SK-MEL-5 (cell line): ENCODE data around the gene S100A3. TPM values are rescaled to one million over a fixed set of nuclear protein-coding genes. Genes with fewer than 3 reads are reported as not detected.
A peak's percentile ranks its signal among the peaks of the same experiment; 100 is the strongest.

Experiments used
- DNase-seq: peaks from one replicate; pipeline ENCODE4 v3.0.0-alpha.2; 2016; ENCODE audit warnings: low read depth, low spot score
- in situ Hi-C: cut with HindIII; loops from 2 replicates; pipeline ENCODE4 v1.10.0; 2016; ENCODE audit warnings: low sequenced_read_pairs, high pct_unique_total_duplicates, low pct_unique_long_range_greater_than_20kb
- total RNA-seq: library from RNA; depleted of rRNA; stranded (reverse); fragments of >200 nt; shearing (Covaris generic); gene quantifications from 2 replicates; pipeline ENCODE4 v1.2.3, GENCODE V29; 2014

S100A3 gene
- total RNA-seq, 1 experiment from 2014 or later, result 0.63 TPM

GRCh38 chr1:153556348-153556747 is 7.3 kb upstream of the S100A3 start:
- DNase-seq, result no peak
- in situ Hi-C loops, result no loop called here

- in situ Hi-C loops, result no loop called here
Observed at GRCh38 chr1:153553830-153554541, 4.9 kb upstream of the S100A3 start.

DNA sequence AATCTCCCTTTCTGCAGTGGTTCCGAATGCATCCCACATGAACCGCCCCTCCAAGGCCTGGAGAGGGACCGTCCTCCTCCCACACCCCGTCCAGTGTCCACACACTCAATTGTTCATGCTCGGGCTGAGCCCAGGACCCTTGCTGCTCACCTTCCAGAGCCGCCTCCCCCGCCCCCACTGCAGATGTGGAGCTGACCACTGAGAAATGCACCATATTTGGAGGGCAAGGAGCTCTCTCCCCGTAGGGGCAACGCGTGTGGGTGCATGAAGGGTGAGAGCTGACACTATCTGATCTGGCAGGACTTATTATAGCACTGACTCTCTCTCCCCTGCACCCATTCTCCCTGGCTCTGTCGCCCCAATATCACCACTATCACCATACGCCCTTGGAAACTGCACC is 4.0 kb upstream of the S100A3 start:
- DNase-seq, result no peak
- in situ Hi-C loops, result no loop called here

More at GRCh38 chr1:153553830-153554541, 4.9 kb upstream of the S100A3 start:
- no peak for DNase-seq

DNA sequence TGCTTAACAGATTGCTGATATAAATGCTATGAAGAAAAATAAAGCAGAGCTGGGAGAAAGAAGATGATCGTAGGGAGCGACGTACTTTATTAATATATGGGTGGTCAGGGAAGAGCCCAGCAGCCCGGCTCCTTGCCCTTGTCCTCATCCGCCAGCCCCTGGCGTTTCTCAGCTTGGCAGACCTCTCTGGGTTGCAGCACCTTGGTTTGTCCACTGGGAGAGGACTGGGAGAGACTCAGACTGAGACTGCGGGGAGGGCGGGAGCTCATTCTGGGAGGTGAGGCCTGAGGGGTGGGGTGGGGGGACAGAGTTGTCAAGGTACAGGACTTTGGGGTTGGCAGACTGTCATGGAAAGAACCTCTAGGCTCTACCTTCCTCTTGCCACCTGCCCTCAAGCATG is 3.3 kb upstream of the S100A3 start:
- in situ Hi-C loops, result no loop called here
- DNase-seq, result peak; percentile 28

- in situ Hi-C loops, result no loop called here
- no peak for DNase-seq
Observed at GRCh38 chr1:153550827-153551500, 1.9 kb upstream of the S100A3 start.

- no peak for DNase-seq
- in situ Hi-C loops, result no loop called here
Observed at GRCh38 chr1:153550398-153550758, 1.3 kb upstream of the S100A3 start.

GRCh38 chr1:153549741-153550397 is 811 bp upstream of the S100A3 start:
- in situ Hi-C loops, result no loop called here
- DNase-seq, result no peak

DNA sequence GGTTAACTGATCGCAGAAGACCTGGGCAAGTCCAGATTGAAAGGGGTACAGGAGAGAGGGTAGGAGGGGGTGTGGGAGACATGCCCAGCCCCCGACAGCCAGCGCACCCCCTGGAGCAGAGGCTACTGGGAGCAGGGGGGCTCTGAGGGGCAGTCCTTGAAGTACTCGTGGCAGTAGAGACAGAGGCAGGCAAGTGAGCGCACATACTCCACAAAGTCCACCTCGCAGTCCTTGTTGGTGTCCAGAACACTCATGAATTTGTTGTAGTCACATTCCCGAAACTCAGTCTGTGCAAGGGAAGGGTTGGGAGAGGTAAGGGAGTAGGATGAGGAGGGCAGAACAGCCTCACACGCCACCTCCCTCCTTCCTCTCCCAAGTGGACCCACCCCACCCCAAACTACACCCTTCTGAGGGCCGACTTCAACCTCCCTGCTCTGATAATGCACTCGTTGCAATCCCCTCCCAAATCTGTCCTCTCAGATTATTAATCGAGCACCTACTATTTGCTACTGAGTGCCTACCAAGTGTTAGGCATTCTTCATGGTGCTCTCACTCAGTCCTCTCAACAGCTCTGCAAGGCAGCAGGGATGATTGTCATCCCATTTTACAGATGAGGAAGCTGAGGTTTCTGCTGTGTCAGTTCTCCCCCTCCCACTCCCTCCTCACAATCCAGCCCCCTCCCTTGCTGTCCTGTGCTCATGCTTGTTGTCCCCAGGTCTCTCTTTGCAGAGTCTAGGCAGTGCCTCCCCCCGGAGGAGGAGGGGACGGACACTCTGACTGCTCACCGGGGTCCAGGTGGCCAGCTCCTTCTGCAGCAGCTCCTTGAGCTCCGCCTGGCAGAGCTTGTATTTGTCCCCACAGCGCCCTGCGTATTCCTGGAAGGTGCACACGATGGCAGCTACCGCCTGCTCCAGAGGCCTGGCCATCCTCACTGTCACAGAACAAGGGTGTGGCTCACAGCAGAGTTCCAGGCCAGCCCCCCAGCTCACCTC is 1.2 kb downstream of the S100A3 start:
- in situ Hi-C loops, result no loop called here
- DNase-seq, result no peak

DNA sequence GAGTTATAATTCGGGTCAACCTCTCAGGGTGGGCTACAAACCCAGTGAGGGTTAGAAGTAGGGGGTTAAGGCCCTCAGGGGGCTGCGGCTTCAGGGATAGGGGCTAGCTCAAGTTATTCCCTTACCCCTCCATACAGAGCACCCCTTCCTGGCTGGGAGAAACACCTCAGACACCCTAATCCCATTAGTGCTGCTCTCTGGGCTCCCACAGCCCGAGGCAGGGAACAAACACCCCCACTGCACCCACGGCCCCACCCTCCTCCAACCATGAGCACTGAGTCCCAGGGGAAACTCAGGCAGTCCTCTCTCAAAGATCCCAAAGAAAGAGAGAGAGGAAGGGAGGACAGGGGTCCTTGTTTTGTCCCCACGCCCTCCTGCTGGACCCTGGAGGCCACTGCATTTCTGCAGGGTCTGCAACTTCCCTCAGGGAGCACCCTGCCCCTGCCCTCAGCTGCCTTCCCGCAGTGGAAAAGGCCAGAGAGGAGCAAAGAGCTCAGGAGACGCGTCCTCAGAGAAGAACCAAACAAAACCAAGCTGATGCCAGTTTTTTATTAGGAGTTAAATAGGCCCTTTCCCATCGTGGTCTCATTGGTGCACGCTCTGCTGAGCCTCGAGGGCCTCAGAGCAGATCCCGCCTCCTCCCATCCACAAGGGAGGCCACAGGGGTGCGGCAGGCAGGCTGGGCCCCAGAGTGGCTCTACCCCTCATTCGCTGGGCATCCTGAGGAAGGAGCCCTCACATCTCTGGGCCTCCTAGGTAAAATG is 2.1 kb downstream of the S100A3 start:
- in situ Hi-C loops, result no loop called here

GRCh38 chr1:153546371-153546770 is 2.7 kb downstream of the S100A3 start:
- in situ Hi-C loops, result no loop called here

More for the DNA sequence above, 2.1 kb downstream of the S100A3 start:
- no peak for DNase-seq

DNA sequence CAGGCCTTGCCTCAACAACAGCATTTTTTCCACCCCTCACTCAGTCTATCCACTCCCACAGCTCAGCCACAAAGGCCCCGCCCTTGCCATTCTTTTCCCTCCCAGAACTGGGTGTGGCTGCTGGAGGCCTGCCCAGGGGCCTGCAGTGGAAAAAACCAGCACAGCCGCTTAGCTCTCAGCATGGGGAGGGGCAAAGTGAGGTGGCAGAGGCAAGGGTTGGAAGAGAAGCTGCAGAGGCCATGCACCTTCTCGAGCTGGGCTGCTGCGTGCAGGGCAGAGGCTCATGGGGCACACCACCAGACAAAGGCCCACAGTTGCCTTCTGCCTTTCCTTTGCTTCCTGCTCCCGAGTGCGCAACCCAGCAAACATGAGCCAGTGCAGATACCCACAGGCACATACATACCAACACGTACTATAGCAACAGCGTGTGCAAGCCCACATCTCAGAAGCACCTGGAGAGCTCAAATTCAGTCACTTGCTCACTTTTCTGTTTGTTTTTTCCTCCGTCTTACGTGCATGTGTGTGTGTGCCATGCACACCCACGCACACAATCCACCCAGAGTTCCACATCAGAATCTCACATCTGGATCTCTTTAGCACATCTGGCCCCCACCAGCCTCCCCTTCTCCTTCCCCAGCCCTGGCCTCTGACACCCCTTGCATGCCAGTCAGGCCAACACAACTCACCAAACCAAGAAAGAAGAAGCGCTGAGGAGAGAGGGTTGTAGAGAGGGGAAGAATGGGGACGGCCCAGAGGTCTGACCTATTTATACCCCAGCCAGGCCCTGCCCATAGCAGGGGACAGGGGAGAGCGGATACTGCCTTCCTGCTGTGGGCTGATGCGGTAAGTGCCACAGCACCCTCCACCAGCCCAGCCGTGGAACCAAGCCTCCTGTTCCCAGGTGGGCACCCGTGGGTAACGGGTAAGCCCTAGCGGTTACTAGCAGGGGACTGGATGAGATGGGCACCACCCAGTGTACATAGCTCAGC is 3.7 kb downstream of the S100A3 start, which contains the start of gene S100A4:
TSS of gene S100A4 (minus strand) at position 740 of the 989 bp plus-strand sequence. CDS start 1,012 bp downstream, outside the sequence.
- peak; percentile 71 for DNase-seq
- in situ Hi-C loops, result no loop called here

More at GRCh38 chr1:153546371-153546770, 2.7 kb downstream of the S100A3 start:
- no peak for DNase-seq

DNA sequence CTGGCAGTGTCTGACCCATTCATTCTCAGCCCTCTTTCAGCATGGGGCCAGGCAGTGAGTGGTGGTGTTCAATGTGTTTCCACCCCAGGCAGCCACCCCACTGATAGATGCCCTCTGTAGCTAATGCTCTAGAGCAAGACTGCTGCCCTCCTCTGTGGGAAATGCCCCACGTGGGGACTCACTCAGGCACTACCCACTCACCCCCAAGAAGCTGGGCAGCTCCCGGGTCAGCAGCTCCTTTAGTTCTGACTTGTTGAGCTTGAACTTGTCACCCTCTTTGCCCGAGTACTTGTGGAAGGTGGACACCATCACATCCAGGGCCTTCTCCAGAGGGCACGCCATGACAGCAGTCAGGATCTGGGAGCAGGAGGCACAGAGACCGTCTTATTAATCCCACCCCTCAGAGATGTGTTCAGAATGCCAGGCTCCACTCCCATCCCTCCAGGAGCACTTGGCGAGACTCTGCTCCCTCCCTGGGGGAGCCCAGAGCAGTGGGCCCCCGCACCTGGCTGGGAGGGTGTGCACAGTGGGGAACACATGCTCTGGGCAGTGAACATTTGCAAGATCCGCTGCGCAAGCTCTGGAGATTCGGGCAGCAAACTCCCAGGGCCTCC is 4.5 kb downstream of the S100A3 start:
- in situ Hi-C loops, result no loop called here
- DNase-seq, result no peak

DNA sequence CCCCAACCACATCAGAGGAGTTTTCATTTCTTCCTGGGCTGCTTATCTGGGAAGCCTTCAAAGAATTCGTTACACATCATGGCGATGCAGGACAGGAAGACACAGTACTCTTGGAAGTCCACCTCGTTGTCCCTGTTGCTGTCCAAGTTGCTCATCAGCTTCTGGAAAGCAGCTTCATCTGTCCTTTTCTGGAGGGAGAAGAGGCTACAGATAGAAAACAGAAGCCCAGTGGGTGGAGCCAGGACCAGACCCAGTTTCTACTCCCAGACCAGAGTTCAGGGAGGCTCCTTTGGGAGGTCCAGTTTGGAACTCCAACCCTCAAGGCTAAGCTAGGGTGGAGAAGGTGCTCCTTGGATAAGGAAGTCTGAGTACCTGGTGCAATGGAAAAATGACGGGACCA is 5.3 kb downstream of the S100A3 start:
- in situ Hi-C loops, result no loop called here

DNA sequence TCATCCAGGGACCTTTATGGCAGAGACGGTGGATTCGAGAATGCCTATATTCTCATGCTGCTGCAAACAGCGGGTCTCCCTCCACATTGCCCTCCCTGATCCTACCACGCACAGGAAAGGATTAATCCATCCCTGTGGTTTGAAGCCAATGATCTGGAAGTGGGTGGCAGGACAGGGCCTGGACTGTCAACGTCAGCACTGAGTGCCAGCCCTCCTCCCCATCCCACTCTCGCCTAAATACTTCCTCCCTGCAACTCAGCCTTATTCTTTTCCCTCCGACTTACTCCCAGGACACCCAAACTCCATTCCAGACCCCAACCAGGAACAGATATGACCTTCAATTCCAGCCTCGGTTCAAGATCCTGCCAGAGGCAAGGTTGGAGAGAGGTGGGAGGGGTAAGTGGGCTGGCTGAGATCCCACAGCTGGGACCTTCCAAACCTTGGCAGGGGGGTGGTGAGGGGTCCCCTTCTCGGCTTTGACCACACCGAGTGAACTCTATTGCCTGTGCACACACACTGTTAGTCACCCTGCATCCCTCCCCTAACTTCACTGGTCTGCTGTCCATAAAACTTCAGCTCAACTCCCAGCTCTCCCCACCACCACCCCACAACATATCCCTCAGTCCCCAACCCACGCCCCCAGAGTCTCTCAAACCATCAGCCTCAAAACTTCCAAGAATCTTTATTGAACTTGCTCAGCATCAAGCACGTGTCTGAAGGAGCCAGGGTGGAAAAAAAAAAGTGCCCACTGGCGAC is 5.9 kb downstream of the S100A3 start:
- in situ Hi-C loops, result no loop called here
- no peak for DNase-seq

More for the DNA sequence above, 5.3 kb downstream of the S100A3 start:
- DNase-seq, result no peak
